ENCODE results near the gene SYT6. TPM values are rescaled to one million over a fixed set of nuclear protein-coding genes. Genes with fewer than 3 reads are reported as not detected.

Gene SYT6
- total RNA-seq, 1 donor from 2014 or later, result not detected

DNA sequence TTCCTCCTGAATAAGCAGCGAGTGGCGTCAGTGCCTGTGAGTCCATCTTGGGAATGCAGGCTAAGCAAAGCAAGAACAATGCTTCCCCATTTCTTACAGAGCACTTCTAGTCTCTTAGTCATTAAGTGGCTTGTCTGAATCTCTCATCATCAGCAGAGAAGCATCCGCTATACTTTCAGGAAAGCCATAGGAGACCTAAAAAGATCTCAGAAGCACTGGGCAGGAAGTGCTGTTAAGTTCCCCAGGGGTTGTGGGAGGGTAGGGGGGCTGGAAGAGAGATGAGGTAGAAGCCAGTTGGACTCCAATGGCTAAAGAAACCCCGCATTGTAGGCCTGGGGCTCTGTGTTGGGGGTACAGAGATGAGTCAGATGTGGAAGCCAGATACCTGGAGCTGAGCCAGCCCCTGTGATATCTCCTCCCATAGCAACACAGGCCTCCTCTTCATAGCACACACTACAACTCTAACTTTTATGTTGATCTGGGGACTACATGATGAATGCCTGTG, 44.9 kb downstream of the SYT6 start:
- peaks cover 3% of the 10 kb centered on the region for H3K27me3 Mint-ChIP-seq (ENCODE audit: low read depth)
- H3K27ac Mint-ChIP-seq, result no peak overlapping the region
- no peaks in the 10 kb centered on the region for H3K9me3 Mint-ChIP-seq
- H3K36me3 Mint-ChIP-seq (ENCODE audit: low read depth), result no peaks in the 10 kb centered on the region
- no peak overlapping the region for H3K4me3 Mint-ChIP-seq (ENCODE audit: low read depth)
- peaks cover 7% of the 10 kb centered on the region for H3K4me1 Mint-ChIP-seq (ENCODE audit: low read depth)
- no peak for DNase-seq (ENCODE audit: low spot score)
- intact Hi-C loops (cut with micrococcal nuclease), result no loop called here

GRCh38 chr1:114107474-114108435, 45.9 kb downstream of the SYT6 start:
- DNase-seq (ENCODE audit: low spot score), result no peak
- H3K4me1 Mint-ChIP-seq (ENCODE audit: low read depth), result no peaks in the 10 kb centered on the region
- no peak overlapping the region for H3K4me3 Mint-ChIP-seq (ENCODE audit: low read depth)
- intact Hi-C loops (cut with micrococcal nuclease), result no loop called here
- H3K27ac Mint-ChIP-seq, result no peak overlapping the region
- H3K36me3 Mint-ChIP-seq (ENCODE audit: low read depth), result no peaks in the 10 kb centered on the region
- H3K27me3 Mint-ChIP-seq (ENCODE audit: low read depth), result peaks cover 5% of the 10 kb centered on the region
- no peaks in the 10 kb centered on the region for H3K9me3 Mint-ChIP-seq

DNA sequence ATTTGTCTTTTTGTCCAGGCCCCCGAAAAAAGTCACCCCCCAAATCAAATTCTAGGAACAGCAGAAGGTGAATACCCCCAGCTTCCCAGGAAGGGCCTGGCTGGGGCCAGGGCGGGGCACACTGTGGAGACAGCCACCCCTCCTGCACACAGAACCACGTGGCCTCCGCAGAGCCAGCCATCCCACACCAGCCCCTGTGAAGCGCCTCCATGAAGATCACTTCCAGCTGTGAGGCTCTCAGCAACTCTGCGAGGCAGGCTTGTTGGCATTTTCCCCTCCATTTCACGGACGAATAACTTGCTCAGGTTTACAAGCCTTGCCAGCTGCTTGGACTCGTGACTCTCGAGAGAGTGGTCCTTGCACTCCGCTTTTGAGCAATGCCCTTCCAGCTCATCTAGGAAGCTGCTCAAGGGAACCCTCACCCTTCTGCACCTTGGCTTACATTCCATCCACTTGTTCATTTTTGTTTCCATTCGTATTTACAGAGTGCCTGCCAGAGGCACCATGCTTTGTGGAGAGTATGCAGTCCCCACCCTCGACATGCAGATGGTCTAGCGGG, 48.2 kb downstream of the SYT6 start:
- Mint-ChIP-seq H3K27me3 (ENCODE audit: low read depth) (peaks cover 6% of the 10 kb centered on the region), H3K4me3 (ENCODE audit: low read depth) (no peak overlapping the region), H3K36me3 (ENCODE audit: low read depth) (no peaks in the 10 kb centered on the region), H3K9me3 (no peaks in the 10 kb centered on the region), H3K4me1 (ENCODE audit: low read depth) (no peaks in the 10 kb centered on the region), H3K27ac (no peak overlapping the region)
- DNase-seq (ENCODE audit: low spot score), result no peak
- intact Hi-C loops (cut with micrococcal nuclease), result no loop called here

GRCh38 chr1:114104949-114105348, 48.7 kb downstream of the SYT6 start:
- Mint-ChIP-seq H3K27ac (no peak overlapping the region), H3K27me3 (ENCODE audit: low read depth) (peaks cover 6% of the 10 kb centered on the region), H3K9me3 (no peaks in the 10 kb centered on the region), H3K4me1 (ENCODE audit: low read depth) (no peaks in the 10 kb centered on the region), H3K36me3 (ENCODE audit: low read depth) (no peaks in the 10 kb centered on the region), H3K4me3 (ENCODE audit: low read depth) (no peak overlapping the region)
- DNase-seq (ENCODE audit: low spot score), result no peak
- intact Hi-C loops (cut with micrococcal nuclease), result no loop called here

DNA sequence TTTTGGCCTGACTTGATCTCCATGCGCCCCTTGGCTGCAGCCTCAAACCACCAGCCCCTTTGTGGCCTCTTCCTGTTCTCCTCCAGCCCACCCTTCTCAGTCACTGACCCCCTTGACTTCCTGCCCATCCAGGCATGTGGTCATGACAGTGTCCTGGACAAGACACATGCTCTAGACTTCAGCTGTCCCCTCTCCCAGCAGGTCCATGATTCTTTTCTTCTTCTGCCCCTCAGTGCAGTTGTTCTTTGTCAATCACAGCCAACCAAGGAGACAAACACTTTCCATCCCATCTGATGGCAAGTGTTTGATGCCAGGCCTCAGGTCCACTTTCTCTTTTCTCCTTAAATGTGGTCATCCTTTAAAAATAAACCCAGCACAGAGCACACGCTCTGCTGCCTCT, 49.7 kb downstream of the SYT6 start:
- no peak for DNase-seq (ENCODE audit: low spot score)
- Mint-ChIP-seq H3K36me3 (ENCODE audit: low read depth) (no peaks in the 10 kb centered on the region), H3K9me3 (no peaks in the 10 kb centered on the region), H3K27me3 (ENCODE audit: low read depth) (peaks cover 6% of the 10 kb centered on the region), H3K4me3 (ENCODE audit: low read depth) (no peak overlapping the region), H3K4me1 (ENCODE audit: low read depth) (no peaks in the 10 kb centered on the region), H3K27ac (no peak overlapping the region)
- intact Hi-C loops (cut with micrococcal nuclease), result no loop called here

- DNase-seq (ENCODE audit: low spot score), result no peak
- Mint-ChIP-seq H3K4me3 (ENCODE audit: low read depth) (no peak overlapping the region), H3K9me3 (no peaks in the 10 kb centered on the region), H3K27me3 (ENCODE audit: low read depth) (peaks cover 6% of the 10 kb centered on the region), H3K36me3 (ENCODE audit: low read depth) (no peaks in the 10 kb centered on the region), H3K4me1 (ENCODE audit: low read depth) (no peaks in the 10 kb centered on the region), H3K27ac (no peak overlapping the region)
- intact Hi-C loops (cut with micrococcal nuclease), result no loop called here
Measured at GRCh38 chr1:114102136-114102535, 51.5 kb downstream of the SYT6 start.

- no peak overlapping the region for H3K27ac Mint-ChIP-seq
- no peak overlapping the region for H3K4me3 Mint-ChIP-seq (ENCODE audit: low read depth)
- intact Hi-C loops (cut with micrococcal nuclease), result no loop called here
- peaks cover 6% of the 10 kb centered on the region for H3K27me3 Mint-ChIP-seq (ENCODE audit: low read depth)
- H3K36me3 Mint-ChIP-seq (ENCODE audit: low read depth), result no peaks in the 10 kb centered on the region
- DNase-seq (ENCODE audit: low spot score), result no peak
- no peaks in the 10 kb centered on the region for H3K4me1 Mint-ChIP-seq (ENCODE audit: low read depth)
- H3K9me3 Mint-ChIP-seq, result no peaks in the 10 kb centered on the region
Measured at GRCh38 chr1:114100148-114100547, 53.5 kb downstream of the SYT6 start.

- intact Hi-C loops (cut with micrococcal nuclease), result no loop called here
- Mint-ChIP-seq H3K4me3 (ENCODE audit: low read depth) (no peak overlapping the region), H3K4me1 (ENCODE audit: low read depth) (no peaks in the 10 kb centered on the region), H3K9me3 (no peaks in the 10 kb centered on the region), H3K27ac (no peak overlapping the region), H3K36me3 (ENCODE audit: low read depth) (no peaks in the 10 kb centered on the region), H3K27me3 (ENCODE audit: low read depth) (peaks cover 6% of the 10 kb centered on the region)
- DNase-seq (ENCODE audit: low spot score), result no peak
Measured at GRCh38 chr1:114099268-114099667, 54.4 kb downstream of the SYT6 start.

GRCh38 chr1:114097109-114097508, 56.6 kb downstream of the SYT6 start:
- intact Hi-C loops (cut with micrococcal nuclease), result no loop called here
- Mint-ChIP-seq H3K27me3 (ENCODE audit: low read depth) (peaks cover 4% of the 10 kb centered on the region), H3K27ac (no peak overlapping the region), H3K9me3 (no peaks in the 10 kb centered on the region), H3K4me3 (ENCODE audit: low read depth) (no peak overlapping the region), H3K36me3 (ENCODE audit: low read depth) (no peaks in the 10 kb centered on the region), H3K4me1 (ENCODE audit: low read depth) (no peaks in the 10 kb centered on the region)
- DNase-seq (ENCODE audit: low spot score), result no peak

- no peaks in the 10 kb centered on the region for H3K4me1 Mint-ChIP-seq (ENCODE audit: low read depth)
- DNase-seq (ENCODE audit: low spot score), result no peak
- no peak overlapping the region for H3K27ac Mint-ChIP-seq
- no peaks in the 10 kb centered on the region for H3K36me3 Mint-ChIP-seq (ENCODE audit: low read depth)
- intact Hi-C loops (cut with micrococcal nuclease), result no loop called here
- H3K9me3 Mint-ChIP-seq, result no peaks in the 10 kb centered on the region
- no peak overlapping the region for H3K4me3 Mint-ChIP-seq (ENCODE audit: low read depth)
- H3K27me3 Mint-ChIP-seq (ENCODE audit: low read depth), result peaks cover 11% of the 10 kb centered on the region
Measured at GRCh38 chr1:114094675-114095074, 59.0 kb downstream of the SYT6 start.

- no peak overlapping the region for H3K4me3 Mint-ChIP-seq (ENCODE audit: low read depth)
- no peaks in the 10 kb centered on the region for H3K36me3 Mint-ChIP-seq (ENCODE audit: low read depth)
- H3K4me1 Mint-ChIP-seq (ENCODE audit: low read depth), result no peaks in the 10 kb centered on the region
- intact Hi-C loops (cut with micrococcal nuclease), result no loop called here
- H3K27ac Mint-ChIP-seq, result no peak overlapping the region
- no peaks in the 10 kb centered on the region for H3K9me3 Mint-ChIP-seq
- DNase-seq (ENCODE audit: low spot score), result no peak
- peaks cover 11% of the 10 kb centered on the region for H3K27me3 Mint-ChIP-seq (ENCODE audit: low read depth)
Measured at GRCh38 chr1:114094363-114094634, 59.4 kb downstream of the SYT6 start.

DNA sequence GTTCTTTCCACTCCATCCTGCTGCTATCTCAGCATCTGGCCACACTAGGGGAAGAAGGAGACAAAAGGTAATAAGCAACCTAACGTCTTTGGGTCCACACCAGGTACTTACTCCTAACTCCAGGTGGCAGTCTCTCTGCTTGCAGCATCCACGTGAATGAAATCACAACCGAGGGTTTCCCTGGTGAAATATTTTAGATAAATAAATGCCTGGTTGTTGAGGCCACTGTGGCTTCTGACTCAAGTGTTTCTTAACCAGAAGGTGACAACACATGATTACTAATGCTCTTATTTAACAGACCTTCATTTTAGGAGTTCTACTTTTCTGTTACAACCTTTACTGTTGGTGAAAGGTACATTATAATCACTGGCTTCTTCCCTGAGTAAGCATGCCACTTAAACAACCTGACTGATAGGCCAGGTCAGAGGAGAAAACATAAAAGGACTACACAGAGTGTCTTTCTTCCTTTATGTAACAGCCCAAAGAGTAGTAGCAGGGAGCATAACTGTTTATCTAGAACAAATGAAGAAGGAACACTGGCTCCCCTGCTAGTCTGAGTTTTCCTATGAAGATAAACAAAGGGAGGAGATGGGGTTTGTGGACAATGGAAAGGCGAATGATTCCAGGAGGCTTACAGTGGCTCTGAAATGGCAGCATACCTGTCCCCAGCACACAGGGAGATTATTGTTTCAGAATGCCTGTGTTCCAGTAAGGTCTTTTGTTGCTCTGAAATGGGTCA, 59.9 kb downstream of the SYT6 start:
- no peaks in the 10 kb centered on the region for H3K4me1 Mint-ChIP-seq (ENCODE audit: low read depth)
- H3K36me3 Mint-ChIP-seq (ENCODE audit: low read depth), result no peaks in the 10 kb centered on the region
- H3K27me3 Mint-ChIP-seq (ENCODE audit: low read depth), result peaks cover 15% of the 10 kb centered on the region
- H3K4me3 Mint-ChIP-seq (ENCODE audit: low read depth), result no peak overlapping the region
- no peak overlapping the region for H3K27ac Mint-ChIP-seq
- H3K9me3 Mint-ChIP-seq, result no peaks in the 10 kb centered on the region
- intact Hi-C loops (cut with micrococcal nuclease), result no loop called here
- no peak for DNase-seq (ENCODE audit: low spot score)
